Progenitor cell of endocrine pancreas (in vitro differentiated cells): ENCODE results near the gene FAM174B. TPM values are rescaled to one million over a fixed set of nuclear protein-coding genes. Genes with fewer than 3 reads are reported as not detected.

Experiments
- DNase-seq: peaks from one replicate; pipeline ENCODE4 v3.0.0; 2021; ENCODE audit warnings: low spot score; ENCODE audit not compliant: unreplicated experiment
- H3K27ac Mint-ChIP-seq: 2 replicates; pipeline ENCODE4 v1.8.0; 2021; ENCODE audit warnings: mild to moderate bottlenecking, moderate library complexity, mixed read lengths
- H3K27me3 Mint-ChIP-seq: 2 replicates; pipeline ENCODE4 v1.8.0; 2021; ENCODE audit warnings: mixed read lengths
- H3K36me3 Mint-ChIP-seq: 2 replicates; pipeline ENCODE4 v1.8.0; 2022; ENCODE audit warnings: mixed read lengths; ENCODE audit not compliant: insufficient read depth
- H3K4me1 Mint-ChIP-seq: 2 replicates; pipeline ENCODE4 v1.8.0; 2021; ENCODE audit warnings: low read depth, mixed read lengths
- H3K4me3 Mint-ChIP-seq: 2 replicates; pipeline ENCODE4 v1.8.0; 2021; ENCODE audit warnings: low read depth, mild to moderate bottlenecking, moderate library complexity, mixed read lengths
- H3K9me3 Mint-ChIP-seq: 2 replicates; pipeline ENCODE4 v1.8.0; 2021; ENCODE audit warnings: low read depth, mixed read lengths
- total RNA-seq: library from RNA; stranded (reverse); gene quantifications from 2 replicates; pipeline ENCODE4 v1.2.1, GENCODE V29; 2021
- TF ChIP-seq, protein P1 (sequence below): fragments of 200-600 bp; sonication (generic); IDR thresholded peaks from one replicate; pipeline ENCODE4 v1.5.0; 2021; ENCODE audit warnings: antibody characterized with exemption, mild to moderate bottlenecking; ENCODE audit not compliant: unreplicated experiment

Gene FAM174B
- total RNA-seq, 1 donor from 2014 or later = 37.0 TPM

DNA sequence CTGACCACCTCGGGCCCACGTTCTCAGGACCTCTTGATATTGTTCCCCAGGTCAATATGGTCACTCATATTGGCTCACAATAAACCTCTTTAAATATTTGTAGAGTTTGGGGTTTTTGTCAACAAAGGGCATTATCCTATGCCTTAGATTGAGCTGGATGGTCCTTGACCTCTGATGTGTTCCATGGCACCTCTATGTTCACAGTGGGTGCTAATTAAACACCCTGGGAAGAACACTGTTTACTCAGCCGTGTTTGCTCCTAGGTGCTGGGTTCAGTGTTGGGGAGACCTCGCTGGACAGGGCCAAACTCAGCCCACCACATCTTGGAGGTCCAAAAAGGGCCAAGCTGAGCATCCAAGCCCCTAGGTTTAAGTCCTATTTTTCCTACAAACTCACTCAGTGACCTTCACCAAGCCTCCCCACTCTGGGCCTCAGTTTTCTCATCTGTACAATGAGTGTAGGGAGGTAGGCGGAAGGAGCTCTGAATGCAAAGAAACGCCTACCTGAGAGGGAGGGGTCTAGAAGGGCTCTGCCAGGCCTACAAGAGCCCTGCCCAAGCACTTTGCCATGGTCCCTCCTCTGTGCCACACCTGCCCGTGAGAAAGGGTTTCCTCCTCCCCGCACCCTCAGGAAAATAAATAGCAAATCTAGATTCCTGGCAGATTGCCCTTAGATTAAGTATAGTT, 7.2 kb downstream of the FAM174B start:
- TF ChIP-seq, protein P1, sequence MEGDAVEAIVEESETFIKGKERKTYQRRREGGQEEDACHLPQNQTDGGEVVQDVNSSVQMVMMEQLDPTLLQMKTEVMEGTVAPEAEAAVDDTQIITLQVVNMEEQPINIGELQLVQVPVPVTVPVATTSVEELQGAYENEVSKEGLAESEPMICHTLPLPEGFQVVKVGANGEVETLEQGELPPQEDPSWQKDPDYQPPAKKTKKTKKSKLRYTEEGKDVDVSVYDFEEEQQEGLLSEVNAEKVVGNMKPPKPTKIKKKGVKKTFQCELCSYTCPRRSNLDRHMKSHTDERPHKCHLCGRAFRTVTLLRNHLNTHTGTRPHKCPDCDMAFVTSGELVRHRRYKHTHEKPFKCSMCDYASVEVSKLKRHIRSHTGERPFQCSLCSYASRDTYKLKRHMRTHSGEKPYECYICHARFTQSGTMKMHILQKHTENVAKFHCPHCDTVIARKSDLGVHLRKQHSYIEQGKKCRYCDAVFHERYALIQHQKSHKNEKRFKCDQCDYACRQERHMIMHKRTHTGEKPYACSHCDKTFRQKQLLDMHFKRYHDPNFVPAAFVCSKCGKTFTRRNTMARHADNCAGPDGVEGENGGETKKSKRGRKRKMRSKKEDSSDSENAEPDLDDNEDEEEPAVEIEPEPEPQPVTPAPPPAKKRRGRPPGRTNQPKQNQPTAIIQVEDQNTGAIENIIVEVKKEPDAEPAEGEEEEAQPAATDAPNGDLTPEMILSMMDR = no peak
- H3K4me1 Mint-ChIP-seq = peaks cover 34% of the 10 kb centered on the region
- H3K36me3 Mint-ChIP-seq = peaks cover 11% of the 10 kb centered on the region
- DNase-seq = no peak
- H3K4me3 Mint-ChIP-seq = no peak overlapping the region
- no peaks in the 10 kb centered on the region for H3K27me3 Mint-ChIP-seq
- H3K27ac Mint-ChIP-seq = peak overlapping the region; percentile 29
- peaks cover 12% of the 10 kb centered on the region for H3K9me3 Mint-ChIP-seq

DNA sequence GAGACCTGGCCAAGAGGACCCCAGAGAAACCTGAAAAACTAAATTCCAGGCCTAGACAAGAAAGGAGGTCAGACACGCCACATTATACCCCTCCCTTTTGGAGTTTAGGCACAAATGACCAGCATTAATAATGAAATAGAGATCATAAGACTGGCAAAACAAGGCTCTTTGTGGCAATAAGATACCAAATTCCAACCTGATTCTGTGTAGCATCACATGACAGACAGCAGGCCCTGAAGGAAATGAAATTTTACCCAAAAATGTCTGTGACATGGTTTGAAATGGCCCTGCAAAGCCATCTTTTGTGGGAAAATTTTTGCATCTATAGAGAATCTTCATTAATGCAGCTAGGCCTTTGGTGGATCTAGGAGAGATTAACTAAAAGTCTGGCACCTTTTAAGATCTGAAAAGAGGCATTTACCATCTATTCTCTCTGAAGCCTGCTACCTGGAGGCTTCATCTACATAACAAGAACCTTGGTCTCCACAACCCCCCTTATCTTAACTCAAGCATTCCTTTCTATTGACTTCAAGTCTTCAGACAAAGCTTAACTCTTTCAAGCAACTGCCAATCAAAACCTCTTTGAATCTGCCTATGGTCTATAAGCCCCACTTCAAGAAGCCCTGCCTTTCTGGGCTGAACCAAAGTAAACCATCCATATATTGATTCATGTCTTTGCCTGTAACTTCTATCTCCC, 8.0 kb downstream of the FAM174B start:
- Mint-ChIP-seq H3K4me1 (peaks cover 34% of the 10 kb centered on the region), H3K9me3 (peaks cover 13% of the 10 kb centered on the region), H3K36me3 (peaks cover 13% of the 10 kb centered on the region), H3K27ac (peak overlapping the region; percentile 29), H3K4me3 (no peak overlapping the region), H3K27me3 (no peaks in the 10 kb centered on the region)
- TF ChIP-seq, protein P1 = no peak
- DNase-seq = no peak

DNA sequence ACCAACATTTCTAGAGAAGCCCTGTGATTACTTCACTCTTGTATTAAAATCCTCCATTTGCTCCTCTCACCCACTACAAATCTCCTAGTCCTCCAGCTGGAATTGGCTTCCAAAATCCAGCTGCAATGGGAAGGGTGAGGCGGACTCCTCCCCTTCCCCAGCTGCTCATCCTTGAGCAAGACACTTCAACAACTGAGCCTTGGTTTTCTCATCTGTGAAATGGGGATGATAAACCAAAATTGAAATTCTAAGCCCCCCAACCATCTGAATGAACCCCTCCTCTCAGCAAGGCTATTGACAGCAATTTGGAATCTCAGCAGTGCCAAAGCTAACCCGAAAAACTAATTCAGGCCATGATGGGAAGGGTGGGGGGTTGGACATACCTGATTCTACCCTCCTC, 9.4 kb downstream of the FAM174B start:
- Mint-ChIP-seq H3K4me1 (peaks cover 29% of the 10 kb centered on the region), H3K27ac (peak overlapping the region; percentile 69), H3K4me3 (no peak overlapping the region), H3K36me3 (peaks cover 18% of the 10 kb centered on the region), H3K9me3 (peaks cover 19% of the 10 kb centered on the region), H3K27me3 (no peaks in the 10 kb centered on the region)
- DNase-seq = no peak
- TF ChIP-seq, protein P1 = no peak

DNA sequence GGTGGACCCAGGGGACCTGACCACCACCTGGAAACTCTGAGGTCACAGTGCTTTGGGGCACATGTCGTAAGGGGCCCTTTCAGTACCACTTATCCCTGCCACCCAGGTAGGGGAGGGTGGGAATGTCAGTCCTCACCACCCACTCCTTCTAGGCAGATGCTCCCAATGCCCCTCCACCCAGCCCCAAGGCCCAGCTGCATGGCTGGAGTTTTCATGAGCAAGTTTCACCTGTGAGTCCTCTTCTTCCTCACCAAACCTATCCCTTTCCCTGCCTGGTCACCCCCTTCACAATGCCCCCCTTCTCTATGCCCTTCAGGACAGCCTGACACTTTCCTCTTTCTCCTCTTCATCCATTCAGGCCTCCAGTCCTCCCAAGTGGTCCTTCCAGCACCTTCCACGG, 9.8 kb downstream of the FAM174B start:
- Mint-ChIP-seq H3K27ac (peak overlapping the region; percentile 87), H3K4me1 (peaks cover 29% of the 10 kb centered on the region)

DNA sequence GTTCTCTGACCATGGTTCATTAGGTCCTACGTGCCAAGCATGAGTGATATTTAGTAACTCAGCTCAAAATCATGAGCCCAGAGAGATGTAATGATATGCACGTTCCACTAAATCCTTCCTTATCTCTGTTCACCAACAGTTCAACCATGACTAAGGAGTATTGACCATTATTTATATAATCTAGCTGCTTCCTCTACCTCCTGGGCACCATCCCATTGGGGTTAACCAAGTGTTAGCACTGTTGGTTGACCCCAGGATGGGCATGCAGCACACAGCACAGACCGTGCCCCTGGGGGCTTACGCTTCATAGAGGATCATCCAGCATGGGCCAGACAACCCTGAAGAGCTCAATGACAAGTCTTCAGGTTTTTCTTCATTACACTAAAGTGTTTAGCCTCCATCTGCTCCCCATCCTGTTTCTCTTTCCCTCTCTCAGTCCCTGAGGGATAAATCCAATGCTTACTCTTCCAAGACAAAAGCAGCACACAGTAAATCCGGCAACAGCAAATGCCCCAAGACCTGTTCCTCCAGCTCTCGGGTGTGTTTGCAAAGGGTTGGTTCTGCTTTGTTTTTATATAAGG, 10.4 kb downstream of the FAM174B start:
- no peak for DNase-seq
- Mint-ChIP-seq H3K27me3 (no peaks in the 10 kb centered on the region), H3K4me1 (peaks cover 29% of the 10 kb centered on the region), H3K36me3 (peaks cover 14% of the 10 kb centered on the region), H3K9me3 (peaks cover 17% of the 10 kb centered on the region), H3K27ac (peak overlapping the region; percentile 87), H3K4me3 (no peak overlapping the region)
- TF ChIP-seq, protein P1 = no peak

More for the DNA sequence above, 9.8 kb downstream of the FAM174B start:
- TF ChIP-seq, protein P1 = no peak
- H3K36me3 Mint-ChIP-seq = peaks cover 17% of the 10 kb centered on the region
- no peak overlapping the region for H3K4me3 Mint-ChIP-seq
- no peak for DNase-seq
- no peaks in the 10 kb centered on the region for H3K27me3 Mint-ChIP-seq
- H3K9me3 Mint-ChIP-seq = peaks cover 18% of the 10 kb centered on the region
